GM12873 (cell line): ENCODE measurements around the gene BMPR1A.

Experiments used
- CTCF ChIP-seq: IDR thresholded peaks from 2 replicates; pipeline ENCODE4 v1.5.1; 2012; ENCODE audit warnings: low read depth, mild to moderate bottlenecking, moderate library complexity, low read length, control low read depth; ENCODE audit not compliant: insufficient read depth; ENCODE audit errors: missing control alignments

Gene BMPR1A

GRCh38 chr10:86971232-86971991, 215.0 kb downstream of the BMPR1A start:
- TF ChIP-seq CTCF = no peak

GRCh38 chr10:86972613-86973380, 216.4 kb downstream of the BMPR1A start:
- no peak for TF ChIP-seq CTCF

- TF ChIP-seq CTCF = no peak
Observed at GRCh38 chr10:86974484-86974883, 218.1 kb downstream of the BMPR1A start.

GRCh38 chr10:86976362-86977056, 220.1 kb downstream of the BMPR1A start:
- no peak for TF ChIP-seq CTCF

GRCh38 chr10:86979296-86979818, 222.9 kb downstream of the BMPR1A start:
- TF ChIP-seq CTCF = no peak

GRCh38 chr10:86979977-86980448, 223.6 kb downstream of the BMPR1A start:
- TF ChIP-seq CTCF = no peak
